Loucy (cell line): Measurements from ENCODE around the gene VWA8.

ENCODE experiments used
- H2AFZ ChIP-seq: fragments of 200-600 bp; sonication (generic); 2 replicates; pipeline ENCODE4 v1.6.0; 2016; ENCODE audit warnings: antibody characterized with exemption, mild to moderate bottlenecking, low read length, moderate library complexity
- H3F3A ChIP-seq: fragments of 200-600 bp; 2 replicates; pipeline ENCODE4 v1.6.0; 2016; ENCODE audit warnings: antibody characterized with exemption, low read depth, mild to moderate bottlenecking
- H3K27me3 ChIP-seq: fragments of 200-600 bp; sonication (generic); 2 replicates; pipeline ENCODE4 v1.6.1; 2014; ENCODE audit warnings: low read length, mild to moderate bottlenecking; ENCODE audit not compliant: insufficient read depth, poor library complexity, severe bottlenecking
- H3K36me3 ChIP-seq: fragments of 200-600 bp; sonication (generic); 2 replicates; pipeline ENCODE4 v1.6.1; 2016; ENCODE audit warnings: low read length; ENCODE audit not compliant: insufficient read depth
- H3K4me1 ChIP-seq: fragments of 200-600 bp; sonication (generic); 2 replicates; pipeline ENCODE4 v1.5.1; 2014; ENCODE audit warnings: low read length, mild to moderate bottlenecking; ENCODE audit not compliant: insufficient read depth, poor library complexity, severe bottlenecking
- H3K4me2 ChIP-seq: fragments of 200-600 bp; sonication (generic); 2 replicates; pipeline ENCODE4 v1.6.0; 2014; ENCODE audit warnings: antibody characterized with exemption, low read length, low read depth, mild to moderate bottlenecking; ENCODE audit not compliant: poor library complexity, severe bottlenecking
- H3K4me3 ChIP-seq: fragments of 200-600 bp; sonication (generic); 2 replicates; pipeline ENCODE4 v1.5.1; 2014; ENCODE audit warnings: low read length, mild to moderate bottlenecking, mixed read lengths; ENCODE audit not compliant: poor library complexity, severe bottlenecking
- H3K79me2 ChIP-seq: fragments of 200-600 bp; sonication (generic); 2 replicates; pipeline ENCODE4 v1.6.1; 2014; ENCODE audit warnings: low read length; ENCODE audit not compliant: insufficient read depth
- H3K9ac ChIP-seq: fragments of 200-600 bp; sonication (generic); 2 replicates; pipeline ENCODE4 v1.6.0; 2014; ENCODE audit warnings: mild to moderate bottlenecking, low read depth, low read length, moderate library complexity; ENCODE audit not compliant: poor library complexity, severe bottlenecking
- H3K9me2 ChIP-seq: fragments of 200-600 bp; sonication (generic); replicated peaks from 2 replicates; pipeline ENCODE4 v1.6.1; 2016; ENCODE audit warnings: low read depth, low read length, mixed read lengths
- H3K9me3 ChIP-seq: fragments of 200-600 bp; sonication (generic); 2 replicates; pipeline ENCODE4 v1.6.1; 2014; ENCODE audit warnings: mild to moderate bottlenecking, antibody characterized with exemption, low read length, low read depth; ENCODE audit not compliant: insufficient read depth
- H4K20me1 ChIP-seq: fragments of 200-600 bp; sonication (generic); 2 replicates; pipeline ENCODE4 v1.6.0; 2014; ENCODE audit warnings: antibody characterized with exemption, low read length, mild to moderate bottlenecking; ENCODE audit not compliant: insufficient read depth, poor library complexity, severe bottlenecking
- EZH2phosphoT487 ChIP-seq: fragments of 200-600 bp; IDR thresholded peaks from 2 replicates; pipeline ENCODE4 v1.6.1; 2018; ENCODE audit warnings: antibody characterized with exemption, mild to moderate bottlenecking, moderate library complexity, borderline replicate concordance
- TF ChIP-seq, protein P1 (sequence below): fragments of 200-600 bp; sonication (generic); conservative IDR thresholded peaks from 2 replicates; pipeline ENCODE4 v1.5.1; 2014; ENCODE audit warnings: mild to moderate bottlenecking, antibody characterized with exemption, low read length

Gene VWA8

DNA sequence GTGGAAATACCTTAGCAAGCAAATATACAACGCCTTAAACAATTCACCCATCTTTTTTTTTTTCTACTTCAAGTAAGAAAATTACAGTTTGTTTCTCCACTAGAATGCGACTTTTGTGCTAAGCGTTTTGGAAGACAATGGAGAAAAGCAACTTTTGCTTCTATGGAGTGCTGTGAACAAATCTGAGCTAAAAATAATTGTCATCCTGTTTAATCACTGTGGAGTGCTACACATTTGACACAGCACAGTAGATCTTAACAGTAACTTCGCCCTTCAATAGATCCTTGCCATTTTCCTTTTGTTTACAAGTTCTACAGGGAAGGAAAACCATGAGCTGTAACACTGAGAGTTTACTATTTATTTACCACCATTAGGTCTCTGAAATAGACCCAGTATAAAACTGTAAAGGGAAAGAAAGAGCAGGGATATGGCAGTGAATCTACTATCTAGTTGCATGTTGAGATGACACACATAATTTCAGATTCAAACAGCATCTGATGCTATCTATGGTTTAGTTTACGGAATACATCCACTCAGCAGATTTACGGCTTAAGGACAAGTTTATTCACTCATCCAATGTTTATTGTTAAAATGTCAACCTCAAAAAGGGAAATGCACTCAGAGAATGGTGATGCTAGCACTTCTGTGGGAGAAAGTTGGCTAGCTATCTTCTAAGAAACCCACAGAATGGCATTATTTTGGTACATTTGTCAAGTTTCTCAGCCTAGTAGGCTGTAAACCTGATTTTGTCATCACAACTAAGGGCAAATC lies 175.3 kb downstream of the VWA8 start:
- Histone ChIP-seq H4K20me1 (no peaks in the 10 kb centered on the region), H3K9ac (no peak overlapping the region), H3K27me3 (no peaks in the 10 kb centered on the region), H3K4me1 (peaks cover 14% of the 10 kb centered on the region), H2AFZ (no peak overlapping the region), H3K9me3 (no peaks in the 10 kb centered on the region), H3K9me2 (no peaks in the 10 kb centered on the region), H3K4me2 (no peak overlapping the region), H3F3A (no peaks in the 10 kb centered on the region), H3K36me3 (no peaks in the 10 kb centered on the region; the same call in 1 of the 2 replicates), H3K4me3 (no peak overlapping the region), H3K79me2 (no peaks in the 10 kb centered on the region)
- TF ChIP-seq, protein P1, sequence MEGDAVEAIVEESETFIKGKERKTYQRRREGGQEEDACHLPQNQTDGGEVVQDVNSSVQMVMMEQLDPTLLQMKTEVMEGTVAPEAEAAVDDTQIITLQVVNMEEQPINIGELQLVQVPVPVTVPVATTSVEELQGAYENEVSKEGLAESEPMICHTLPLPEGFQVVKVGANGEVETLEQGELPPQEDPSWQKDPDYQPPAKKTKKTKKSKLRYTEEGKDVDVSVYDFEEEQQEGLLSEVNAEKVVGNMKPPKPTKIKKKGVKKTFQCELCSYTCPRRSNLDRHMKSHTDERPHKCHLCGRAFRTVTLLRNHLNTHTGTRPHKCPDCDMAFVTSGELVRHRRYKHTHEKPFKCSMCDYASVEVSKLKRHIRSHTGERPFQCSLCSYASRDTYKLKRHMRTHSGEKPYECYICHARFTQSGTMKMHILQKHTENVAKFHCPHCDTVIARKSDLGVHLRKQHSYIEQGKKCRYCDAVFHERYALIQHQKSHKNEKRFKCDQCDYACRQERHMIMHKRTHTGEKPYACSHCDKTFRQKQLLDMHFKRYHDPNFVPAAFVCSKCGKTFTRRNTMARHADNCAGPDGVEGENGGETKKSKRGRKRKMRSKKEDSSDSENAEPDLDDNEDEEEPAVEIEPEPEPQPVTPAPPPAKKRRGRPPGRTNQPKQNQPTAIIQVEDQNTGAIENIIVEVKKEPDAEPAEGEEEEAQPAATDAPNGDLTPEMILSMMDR, result no peak
- no peak for TF ChIP-seq EZH2phosphoT487

DNA sequence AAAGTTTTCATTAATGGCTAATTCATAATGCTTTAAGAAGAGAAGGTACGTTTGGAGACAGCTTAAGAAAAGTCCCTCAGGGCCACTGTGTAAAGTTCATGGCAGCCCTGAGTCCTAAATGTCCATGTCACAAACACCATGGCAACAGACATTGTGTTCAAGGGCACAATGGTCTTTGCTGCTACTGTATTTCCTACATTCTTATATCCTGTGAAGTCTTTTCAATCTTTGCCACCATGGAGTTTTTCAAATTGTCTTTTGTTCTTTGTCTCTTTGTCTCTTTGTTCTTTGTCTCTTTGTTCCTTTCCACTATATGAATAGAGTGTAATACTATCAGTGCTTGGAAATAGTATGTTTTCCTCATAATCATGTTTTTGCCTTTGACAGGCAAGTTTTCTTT lies 178.8 kb downstream of the VWA8 start:
- H3K9me3 ChIP-seq, result no peaks in the 10 kb centered on the region
- H3K9ac ChIP-seq, result no peak overlapping the region
- H2AFZ ChIP-seq, result no peak overlapping the region
- no peak for TF ChIP-seq EZH2phosphoT487
- TF ChIP-seq, protein P1, result no peak
- no peaks in the 10 kb centered on the region for H3K27me3 ChIP-seq
- no peaks in the 10 kb centered on the region for H3K9me2 ChIP-seq
- no peaks in the 10 kb centered on the region; the same call in 1 of the 2 replicates for H3K36me3 ChIP-seq
- H3K4me2 ChIP-seq, result no peak overlapping the region
- no peaks in the 10 kb centered on the region for H4K20me1 ChIP-seq
- no peaks in the 10 kb centered on the region for H3K79me2 ChIP-seq
- H3K4me1 ChIP-seq, result no peaks in the 10 kb centered on the region
- H3K4me3 ChIP-seq, result no peak overlapping the region
- no peaks in the 10 kb centered on the region for H3F3A ChIP-seq

DNA sequence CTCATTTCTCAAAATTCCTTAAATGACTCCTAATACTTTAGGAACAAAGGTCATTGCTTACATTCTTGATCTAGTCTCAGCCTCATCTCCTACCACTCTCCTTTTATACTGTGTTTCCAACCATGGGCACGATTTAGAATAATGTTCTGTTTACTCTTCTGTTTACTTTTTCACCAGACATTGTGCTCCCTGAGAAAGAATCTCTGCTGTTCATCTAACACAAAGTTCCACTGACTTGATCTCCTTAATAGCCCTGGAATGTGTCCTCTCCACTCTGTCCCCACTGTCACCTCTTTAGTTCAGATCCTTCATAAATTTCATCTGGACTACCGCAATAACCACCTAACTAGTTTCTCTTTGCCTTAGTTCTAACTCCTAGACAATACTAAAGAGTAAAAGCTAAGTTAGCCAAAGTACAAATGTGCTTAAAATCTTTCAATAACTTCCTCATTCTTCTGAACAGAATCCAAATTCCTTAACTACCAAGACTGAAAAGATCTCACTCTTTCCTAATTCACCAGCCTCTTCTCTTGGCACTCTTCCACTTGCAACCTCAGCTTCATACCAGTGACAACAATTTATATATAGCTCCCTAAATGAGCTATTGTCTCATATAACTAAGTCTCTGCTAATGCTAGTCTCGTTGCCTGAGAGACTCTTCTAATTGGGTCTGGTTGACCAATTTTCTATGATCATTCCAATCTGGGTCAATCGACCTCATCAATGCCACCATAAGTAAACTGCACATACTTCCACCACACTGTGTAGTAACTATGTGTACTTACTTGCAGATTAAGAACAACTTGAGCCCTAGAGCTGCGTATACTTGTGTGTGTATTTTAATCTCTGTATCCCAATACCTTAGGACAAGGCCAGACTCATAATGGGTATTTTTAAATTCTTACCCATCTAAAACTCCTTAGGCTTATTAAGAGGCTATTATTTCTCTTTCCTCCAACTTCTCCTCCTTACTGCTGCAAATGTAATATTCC lies 179.9 kb downstream of the VWA8 start:
- Histone ChIP-seq H3K36me3 (peaks cover 2% of the 10 kb centered on the region; the same call in 1 of the 2 replicates), H3F3A (no peaks in the 10 kb centered on the region), H3K4me2 (no peak overlapping the region), H3K9ac (no peak overlapping the region), H3K27me3 (no peaks in the 10 kb centered on the region), H2AFZ (no peak overlapping the region), H3K79me2 (no peaks in the 10 kb centered on the region), H3K9me2 (no peaks in the 10 kb centered on the region), H3K9me3 (no peaks in the 10 kb centered on the region), H3K4me1 (no peaks in the 10 kb centered on the region), H4K20me1 (no peaks in the 10 kb centered on the region), H3K4me3 (no peak overlapping the region)
- no peak for TF ChIP-seq EZH2phosphoT487
- TF ChIP-seq, protein P1, result no peak
